Mesenteric fat pad (tissue), 1 donor: ENCODE measurements around the gene TMEM131. TPM values are rescaled to one million over a fixed set of nuclear protein-coding genes. Genes with fewer than 3 reads are reported as not detected.
"Not testable (repeated sequence)": the region's sequence is repeated elsewhere in the genome, so short reads cannot be mapped to it uniquely, and the experiment has no call there.

Source experiments
- DNase-seq: peaks from one replicate; pipeline ENCODE4 v3.0.0-alpha.2; 2020; ENCODE audit warnings: low spot score
- total RNA-seq: library from RNA; stranded (reverse); fragmentation: NEBNext Ultra II Directional; extraction: Animal tissue kit (Norgen Biotek cat#: 25700); gene quantifications from one replicate; pipeline ENCODE4 v1.2.1, GENCODE V29; 2021
- donor health status: DM: yes; HTN: yes; CAD: no.

The TMEM131 gene
- total RNA-seq, 1 donor from 2014 or later, result 34.8 TPM

DNA sequence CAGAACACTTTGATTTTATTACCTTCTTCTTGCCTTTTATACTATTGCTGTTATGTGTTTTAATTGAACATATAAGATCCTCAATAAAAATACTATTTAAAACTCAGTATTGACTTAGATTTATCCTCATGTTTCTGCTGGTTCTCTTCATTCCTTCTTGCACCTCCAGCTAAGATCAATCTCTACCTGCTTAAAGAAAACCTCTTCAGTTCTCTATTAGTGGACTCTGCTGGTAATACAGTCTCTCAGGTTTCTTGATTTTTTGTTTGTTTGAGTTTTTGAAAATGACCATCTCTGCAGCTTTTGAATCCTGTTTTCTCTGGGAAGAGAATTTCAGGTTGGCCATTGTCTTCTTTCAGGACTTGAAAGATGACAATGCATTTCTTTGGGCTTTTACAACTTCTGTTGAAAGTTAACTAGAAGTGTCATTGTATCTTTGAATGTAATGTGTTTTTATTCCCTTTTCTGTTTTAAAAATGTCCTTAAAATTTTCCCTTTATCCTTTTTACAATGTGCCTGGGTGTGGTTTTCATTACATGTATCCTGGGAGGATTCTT lies 29.8 kb upstream of the TMEM131 start:
- DNase-seq, result no peak

DNA sequence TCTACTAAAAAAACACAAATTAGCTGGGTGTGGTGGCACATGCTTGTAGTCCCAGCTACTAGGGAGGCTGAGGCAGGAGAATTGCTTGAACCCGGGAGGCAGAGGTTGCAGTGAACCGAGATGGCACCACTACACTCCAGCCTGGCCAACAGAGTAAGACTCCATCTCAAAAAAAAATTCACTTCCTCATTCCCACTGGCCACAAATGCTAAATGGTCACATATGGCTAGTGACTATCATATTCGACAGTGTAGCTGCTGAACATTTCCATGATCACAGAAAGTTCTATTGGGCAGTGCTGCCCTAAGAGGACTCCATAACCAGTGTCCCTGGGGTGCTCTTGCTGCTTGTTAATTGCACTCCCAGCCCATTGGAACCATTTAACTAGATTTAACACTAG lies 26.3 kb upstream of the TMEM131 start:
- DNase-seq, result not testable (repeated sequence)

DNA sequence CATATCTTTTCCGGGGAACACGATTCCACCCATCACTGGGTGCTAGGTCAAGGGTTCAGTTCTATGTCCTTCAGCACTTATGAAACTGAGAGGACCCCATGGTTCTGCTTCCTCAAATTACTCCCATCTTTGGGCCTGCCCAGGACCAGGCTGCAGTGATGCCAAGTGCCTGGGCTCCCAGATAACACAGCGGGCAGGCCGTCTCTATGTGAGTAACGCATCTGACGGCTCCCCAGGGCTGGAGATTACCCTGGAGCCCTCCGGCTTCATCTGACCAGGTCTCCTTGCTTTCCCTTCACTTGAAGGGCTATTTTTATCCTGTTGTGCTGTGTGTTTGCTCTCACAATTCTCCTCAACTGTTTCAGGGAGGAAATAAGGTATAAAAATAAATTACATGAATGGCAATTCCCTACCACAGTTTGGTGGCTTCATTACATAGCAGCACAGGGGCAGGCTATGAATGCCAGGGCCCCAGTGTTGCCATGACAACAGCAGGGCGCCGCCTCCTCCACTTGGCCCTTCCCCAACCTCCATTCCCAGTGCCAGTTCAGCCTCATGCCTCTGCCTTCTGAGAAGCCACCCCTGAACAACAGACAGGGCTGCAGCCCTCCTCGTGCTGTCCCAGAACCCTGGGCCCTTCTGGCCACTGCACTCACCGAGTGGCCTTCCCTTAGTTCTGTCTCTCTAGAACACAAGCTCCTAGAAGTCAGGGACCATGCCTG lies 25.4 kb upstream of the TMEM131 start:
- peak; percentile 62 for DNase-seq

DNA sequence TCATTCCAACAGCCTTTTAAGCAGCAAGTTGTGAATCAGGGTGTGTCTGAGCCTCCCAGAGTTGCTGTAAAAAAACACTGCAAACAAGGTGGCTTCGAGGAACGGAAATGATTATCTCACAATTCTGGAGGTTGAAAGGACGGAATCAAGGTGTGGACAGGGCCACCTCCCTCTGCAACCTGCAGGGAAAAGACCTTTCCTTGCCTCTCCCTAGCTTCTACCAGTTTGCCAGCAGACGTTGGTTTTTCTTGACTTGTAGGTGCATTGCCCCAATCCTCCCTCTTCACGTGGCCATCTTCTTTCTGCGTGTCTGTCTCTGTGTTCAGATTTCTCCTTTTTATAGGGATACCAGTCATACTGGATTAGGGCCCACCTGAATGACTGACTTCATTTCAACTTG lies 24.8 kb upstream of the TMEM131 start:
- no peak for DNase-seq

DNA sequence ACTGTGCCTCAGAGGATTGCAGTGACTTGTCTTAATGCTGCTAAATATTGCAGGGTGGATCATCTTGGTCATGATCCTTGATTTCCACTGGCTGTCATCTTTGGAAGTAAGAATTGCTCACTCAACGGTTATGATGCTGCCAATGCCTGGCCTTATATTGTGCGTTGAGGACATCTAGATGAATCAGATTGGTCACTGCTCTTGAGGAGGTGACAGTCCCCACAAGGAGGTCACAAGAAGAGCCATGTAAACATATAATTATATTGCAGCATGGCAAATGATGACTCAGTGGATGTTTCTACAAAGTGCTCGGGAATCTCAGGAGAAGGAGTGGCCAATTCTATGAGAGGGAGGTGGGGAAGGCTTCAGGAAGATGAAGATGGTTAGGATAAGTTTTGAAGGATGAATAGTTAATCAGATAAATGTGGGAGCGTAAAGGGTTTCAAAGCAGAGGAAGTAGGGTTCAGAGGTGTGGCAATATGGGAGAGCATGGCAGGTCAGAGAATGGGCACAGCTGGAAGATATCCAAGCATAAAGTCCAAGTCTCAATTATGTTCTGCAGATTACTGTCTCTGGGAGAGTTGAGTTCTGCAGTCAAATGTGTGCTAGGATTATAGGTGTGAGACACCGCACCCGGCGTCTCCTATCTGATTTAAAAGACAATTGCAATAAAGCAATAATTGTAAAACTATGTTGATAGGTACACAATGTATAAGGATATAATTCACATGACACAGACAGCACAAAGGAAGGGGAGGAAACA lies 21.3 kb upstream of the TMEM131 start:
- no peak for DNase-seq

DNA sequence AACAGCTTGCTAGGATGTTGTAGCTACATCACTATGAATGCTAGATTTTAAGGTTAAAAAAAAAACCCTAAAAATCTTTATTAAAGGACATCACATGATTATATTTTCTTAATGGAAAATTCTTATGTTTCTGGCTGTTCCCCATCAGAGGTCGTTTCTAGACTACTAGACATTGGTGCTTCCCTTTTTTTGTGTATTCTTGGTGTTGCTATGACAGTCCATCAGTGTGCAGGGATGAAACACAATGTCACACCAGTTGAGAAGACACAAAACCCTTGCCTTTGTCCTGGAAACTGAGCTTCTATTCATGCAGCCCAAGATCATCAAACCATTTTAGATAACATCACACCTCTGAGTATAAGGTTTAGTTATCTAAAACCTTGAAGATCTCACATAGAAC lies 19.9 kb upstream of the TMEM131 start:
- no peak for DNase-seq

DNA sequence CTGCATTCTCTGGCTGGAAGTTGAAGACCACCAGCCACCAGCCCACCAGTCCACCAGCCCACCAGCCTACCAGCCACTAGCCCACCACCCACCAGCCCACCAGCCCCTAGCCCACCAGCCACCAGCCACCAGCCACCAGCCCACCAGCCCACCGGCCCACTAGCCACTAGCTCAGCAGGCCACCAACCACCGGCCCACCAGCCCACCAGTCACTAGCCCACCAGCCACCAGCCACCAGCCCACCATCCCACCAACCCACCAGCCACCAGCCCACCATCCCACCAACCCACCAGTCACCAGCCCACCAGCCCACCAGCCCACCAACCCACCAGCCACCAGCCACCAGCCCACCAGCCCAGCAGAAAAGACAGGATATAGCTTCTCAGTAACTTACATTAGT lies 18.6 kb upstream of the TMEM131 start:
- no peak for DNase-seq

DNA sequence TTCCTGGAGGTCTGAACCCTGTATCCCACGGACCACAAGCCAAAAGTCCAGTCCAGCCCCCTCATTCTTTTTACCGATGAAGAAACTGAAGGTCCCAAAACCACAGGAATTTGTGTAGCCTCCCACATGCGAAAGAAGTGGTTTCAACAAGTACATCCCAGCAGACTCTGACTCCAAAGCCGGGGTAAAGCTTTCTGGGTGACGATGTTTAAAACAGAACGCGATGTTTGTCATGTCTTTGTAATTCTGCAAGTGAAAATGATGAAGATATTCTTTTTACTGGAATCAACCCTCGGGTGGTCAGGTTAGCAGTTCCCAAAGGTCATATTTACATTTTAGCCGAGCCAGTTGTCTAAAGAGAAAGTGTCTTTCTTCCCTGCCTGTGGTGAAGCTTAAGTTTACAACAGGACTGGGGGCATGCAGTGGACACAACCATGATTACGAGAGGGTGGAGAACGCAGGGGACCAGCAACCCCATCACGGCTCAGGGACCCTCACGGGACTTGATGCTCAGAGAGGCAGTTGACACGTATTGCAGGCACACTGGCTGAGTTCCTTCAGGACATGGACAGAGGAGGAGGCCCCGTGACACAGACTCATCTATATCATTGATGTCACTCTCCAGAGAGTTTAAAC lies 17.8 kb upstream of the TMEM131 start:
- DNase-seq, result peak; percentile 71

DNA sequence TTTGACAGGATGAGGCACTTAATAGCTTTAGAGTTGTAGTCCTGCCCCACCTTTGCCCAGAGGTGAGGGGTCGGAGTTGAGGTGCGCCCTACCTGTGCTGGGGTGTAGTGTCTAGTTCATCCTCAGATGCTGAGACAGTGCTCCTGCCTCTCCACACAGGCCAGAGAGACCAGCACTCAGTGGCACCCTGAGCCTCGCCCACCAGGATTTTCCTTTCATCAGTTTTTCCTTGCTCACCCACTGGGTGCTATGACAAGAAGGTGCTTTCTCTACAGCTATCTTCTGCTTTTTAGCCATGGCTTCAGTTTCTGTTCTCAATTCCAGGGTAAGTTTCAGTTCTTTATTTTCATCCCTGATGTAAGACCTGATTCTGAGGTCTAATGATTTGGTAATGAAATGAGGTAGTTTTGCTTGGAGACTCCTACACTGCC lies 16.8 kb upstream of the TMEM131 start:
- peak; percentile 64 for DNase-seq

DNA sequence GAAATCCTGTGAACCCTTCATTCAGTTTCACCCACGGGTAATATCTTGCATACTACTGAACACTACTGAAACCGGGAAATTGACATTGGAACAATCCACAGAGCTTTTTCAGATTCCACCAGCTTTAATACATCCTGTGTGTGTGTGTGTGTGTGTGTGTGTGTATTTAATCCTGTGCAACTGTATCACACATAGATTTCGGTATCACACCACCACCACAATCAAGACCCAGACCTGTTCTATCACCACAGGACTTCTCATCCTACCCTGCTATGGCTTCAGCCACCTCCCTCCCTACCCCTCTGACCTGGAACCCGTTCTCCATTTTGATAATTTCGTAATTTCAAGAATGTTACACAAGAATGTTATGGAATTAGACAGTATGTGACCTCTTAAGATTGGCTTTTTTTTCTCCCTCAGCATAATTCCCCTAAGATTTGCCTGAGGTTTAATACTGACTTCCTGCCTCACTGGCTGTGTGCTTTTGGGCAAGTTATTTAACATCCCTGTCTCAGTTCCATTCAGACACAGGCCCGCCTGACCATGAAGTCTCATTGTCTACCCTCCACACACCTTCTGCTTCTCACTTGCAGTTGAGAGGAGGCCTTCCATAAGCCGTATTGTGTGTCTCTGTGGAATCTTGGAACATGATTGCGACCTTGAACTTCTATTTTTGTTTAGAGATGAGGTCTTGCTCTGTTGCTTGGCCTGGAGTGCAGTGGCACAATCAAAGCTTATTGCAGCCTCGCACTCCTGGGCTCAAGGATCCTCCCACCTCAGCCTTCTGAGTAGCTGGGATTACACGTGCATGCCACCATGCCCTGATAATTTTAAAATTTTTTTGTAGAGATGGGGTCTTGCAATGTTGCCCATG lies 14.4 kb upstream of the TMEM131 start:
- DNase-seq, result peak; percentile 55

DNA sequence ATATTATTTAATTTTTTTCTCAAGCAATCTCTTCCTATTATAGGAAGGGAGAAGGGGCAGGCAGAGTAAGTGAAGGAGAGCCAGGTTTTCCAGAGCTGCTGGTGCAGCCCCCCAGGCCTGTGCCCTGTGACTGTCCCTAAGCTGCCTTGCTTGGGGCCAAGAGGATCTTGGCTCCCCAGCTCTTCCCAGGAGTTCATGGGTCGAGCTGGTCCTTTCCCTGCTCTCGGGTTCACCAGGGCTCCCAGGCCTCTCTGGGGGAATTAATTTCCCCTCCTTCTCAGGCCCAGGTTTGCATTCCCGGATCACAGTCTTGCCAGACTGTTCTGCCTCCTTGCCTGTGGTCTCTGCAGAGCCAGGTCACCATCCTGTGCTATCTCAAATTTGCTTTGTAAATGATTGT lies 12.7 kb upstream of the TMEM131 start:
- no peak for DNase-seq

DNA sequence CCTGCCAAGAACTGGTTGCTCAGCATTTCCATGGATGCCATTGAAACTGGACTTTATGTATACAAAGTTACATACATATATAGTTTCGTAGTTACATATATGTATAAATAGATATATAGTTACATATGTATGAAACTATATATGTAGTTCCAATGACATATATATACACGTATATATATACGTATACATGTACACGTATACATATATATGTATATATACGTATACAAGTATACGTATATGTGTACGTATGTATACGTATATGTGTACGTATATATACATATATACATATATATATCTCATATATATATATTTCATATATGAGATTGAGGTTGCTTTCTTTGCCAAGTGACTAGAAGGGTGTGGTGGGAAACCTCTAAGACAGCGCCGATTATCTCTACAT lies 10.6 kb upstream of the TMEM131 start:
- DNase-seq, result no peak

DNA sequence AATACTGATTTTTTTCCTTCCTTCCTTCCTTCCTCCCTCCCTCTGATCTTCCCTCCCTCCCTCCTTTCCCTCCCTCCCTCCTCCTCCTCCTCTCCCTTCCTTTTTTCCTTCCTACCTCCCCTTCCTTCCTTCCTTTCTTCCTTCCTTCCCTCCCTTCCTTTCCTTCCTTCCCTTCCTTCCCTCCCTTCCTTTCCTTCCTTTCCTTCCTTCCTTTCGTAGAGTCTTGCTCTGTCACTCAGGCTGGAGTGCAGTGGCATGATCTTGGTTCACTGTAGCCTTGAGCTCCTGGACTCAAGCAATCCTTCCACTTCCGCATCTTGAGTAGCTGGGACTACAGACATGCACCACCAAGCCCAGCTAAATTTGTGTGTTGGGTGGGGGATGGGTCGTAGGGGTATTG lies 8.9 kb upstream of the TMEM131 start:
- no peak for DNase-seq

DNA sequence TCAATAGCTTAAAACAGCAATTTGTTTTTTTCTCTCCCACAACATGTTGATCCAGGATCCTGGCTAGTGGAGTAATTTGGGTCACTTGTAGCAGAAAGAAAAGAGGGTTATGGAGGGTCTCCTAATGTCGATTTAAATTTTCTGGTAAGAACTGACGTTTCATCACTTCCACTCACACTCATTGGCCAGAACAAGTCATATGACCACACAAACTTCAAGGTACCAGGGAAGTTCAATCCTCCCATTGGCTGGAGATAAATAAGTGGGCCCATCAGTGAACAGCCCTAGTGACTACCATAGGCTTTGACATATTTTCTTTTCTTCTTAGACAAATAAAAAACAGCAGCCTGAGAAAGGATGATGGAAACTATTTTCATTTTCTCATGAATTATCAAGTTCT lies 8.3 kb upstream of the TMEM131 start:
- DNase-seq, result no peak

DNA sequence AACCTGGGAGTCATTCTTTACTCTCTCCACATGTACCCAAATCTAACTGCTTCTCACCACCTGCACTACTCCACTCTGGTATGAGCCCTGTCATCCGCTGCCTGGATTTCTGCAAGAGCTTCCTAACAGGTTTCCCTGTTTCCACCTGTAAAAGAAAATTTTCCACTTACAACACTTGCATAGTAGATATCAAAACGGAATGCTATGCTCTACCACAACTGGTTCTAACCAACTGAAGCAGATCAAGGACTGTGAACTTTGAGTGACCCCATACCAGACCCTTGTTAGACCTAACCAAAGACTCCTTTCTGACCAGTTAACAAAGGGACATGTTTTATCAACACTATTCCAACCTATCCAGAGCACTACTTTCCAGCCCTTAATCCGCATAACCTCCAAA lies 3.8 kb upstream of the TMEM131 start:
- DNase-seq, result no peak

DNA sequence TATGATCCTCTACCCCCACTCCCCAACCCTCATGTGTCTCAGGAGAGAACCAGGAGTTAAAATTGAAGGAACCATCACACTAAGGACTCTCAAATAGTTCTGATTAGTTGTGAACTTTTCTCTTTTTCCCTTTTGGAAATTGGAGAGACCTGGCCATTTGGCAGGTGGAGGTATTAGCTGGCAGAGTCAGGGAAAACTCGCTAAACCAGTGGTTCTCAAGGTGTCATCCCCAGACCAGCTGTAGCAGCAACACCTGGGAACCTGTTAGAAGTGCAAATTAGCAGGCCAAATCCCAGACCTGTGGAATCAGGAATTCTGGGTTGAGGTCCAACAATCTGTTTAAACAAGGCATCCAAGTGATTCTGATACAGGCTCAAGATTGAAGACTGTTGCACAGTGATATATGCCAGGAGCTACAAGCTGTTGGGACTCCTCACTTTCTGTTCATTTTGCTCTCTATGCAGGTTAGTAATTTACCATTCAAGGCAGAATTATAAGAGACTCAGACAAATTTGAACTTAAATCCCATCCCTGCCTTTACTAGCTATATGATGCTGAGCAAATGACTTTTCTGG lies 2.8 kb upstream of the TMEM131 start:
- DNase-seq, result no peak

DNA sequence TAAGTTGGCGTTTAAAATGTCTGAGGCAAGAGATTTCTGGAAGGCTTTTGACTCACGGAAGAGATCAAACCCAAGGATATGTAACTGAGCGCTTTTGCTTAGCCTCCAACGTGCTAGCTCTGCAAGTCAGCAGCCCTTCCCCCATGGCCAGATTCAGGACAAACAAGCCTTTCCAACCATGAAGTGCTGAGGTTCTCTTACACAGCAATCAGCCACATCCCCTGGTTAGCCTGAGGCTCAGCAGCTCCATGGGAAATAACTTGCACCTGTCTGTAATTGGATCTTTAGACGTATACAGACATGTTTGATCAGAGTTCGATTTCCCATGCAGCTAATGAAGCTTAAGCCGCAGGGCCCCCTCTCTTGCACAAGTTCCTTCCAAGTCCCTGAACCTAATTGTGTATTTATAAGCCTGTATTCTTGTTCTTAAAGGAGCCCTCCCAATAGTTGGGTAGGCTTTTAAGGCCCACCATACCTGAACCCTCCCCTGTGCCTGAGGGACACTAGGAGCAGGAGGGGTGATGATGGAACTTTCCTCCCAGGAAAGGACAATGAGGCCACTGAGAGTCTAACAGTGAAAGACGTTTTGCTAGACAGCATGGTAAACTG lies 2.1 kb upstream of the TMEM131 start:
- DNase-seq, result no peak

DNA sequence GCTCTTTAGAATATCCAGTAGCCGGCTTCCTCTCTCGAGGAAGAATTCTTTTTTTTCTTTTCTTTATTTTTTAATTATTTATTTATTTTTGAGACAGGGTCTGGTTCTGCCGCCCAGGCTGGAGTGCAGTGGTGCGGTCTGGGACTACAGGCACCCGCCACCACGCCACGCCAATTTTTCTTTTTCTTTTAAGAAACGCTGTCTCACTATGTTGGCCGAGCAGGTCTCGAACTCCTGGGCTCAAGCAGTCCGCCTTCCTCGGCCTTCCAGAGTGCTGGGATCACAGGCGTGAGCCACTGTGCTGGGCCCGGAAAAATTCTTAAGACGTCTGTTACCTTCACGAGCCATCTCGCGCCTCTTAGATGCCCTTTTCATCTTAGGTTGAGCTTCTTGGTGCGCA lies 931 bp upstream of the TMEM131 start:
- no peak for DNase-seq

DNA sequence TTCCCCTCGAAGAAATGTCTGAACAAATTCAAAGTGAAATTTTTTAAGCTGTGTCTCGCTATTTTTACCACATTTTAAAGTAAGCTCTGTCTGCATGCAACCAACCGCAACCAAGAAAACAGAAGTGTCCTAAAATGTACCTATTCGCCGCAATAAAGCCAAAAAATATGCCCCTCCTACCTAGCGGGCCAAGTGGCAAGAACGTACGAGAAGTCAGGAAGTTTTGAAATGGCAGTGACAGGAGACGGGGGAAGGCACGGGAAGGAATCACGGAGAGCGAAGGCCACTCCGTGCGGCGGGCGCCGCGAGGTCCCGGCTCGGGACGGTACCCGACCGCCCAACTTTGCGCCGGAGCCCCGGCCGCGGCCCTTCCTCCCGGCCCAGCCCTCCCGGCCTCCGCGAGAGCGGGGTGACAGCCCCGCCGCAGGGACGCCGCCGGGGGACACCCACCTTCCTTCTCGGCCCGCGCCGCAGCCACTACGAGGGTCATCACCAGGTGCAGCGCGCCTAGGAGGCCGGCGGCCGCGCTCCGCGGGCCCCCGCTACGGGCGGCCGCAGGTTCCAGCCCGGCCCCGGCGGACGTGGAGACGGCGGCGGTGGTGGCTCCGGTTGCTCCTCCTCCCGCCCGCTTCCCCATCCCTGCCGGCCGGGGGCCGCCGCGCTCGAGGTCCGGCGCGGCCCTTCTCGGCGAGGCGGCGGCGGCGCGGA lies 568 bp downstream of the TMEM131 start:
- DNase-seq, result no peak

DNA sequence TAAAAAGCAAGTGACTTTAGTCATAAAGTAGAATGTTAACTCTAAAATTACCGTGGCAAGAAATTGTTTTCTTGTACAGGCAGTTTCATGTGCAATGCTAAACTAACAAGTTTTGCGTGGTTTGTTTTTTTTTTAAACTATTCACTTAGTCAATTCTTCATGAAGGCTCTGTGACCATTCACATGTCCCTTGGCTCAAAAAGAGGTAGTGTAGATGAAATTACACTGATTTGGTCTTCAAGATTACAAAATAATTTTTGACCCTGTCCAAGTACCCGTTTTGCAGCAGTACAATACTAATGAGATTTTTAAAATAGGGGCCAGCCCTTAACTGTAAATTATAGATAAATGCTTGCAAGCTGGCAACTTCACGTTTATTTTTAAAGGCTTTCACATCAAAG lies 1.3 kb downstream of the TMEM131 start:
- DNase-seq, result no peak
